ENCODE measurements around the gene GNPDA1. TPM values are rescaled to one million over a fixed set of nuclear protein-coding genes. Genes with fewer than 3 reads are reported as not detected.

The GNPDA1 gene
- polyA plus RNA-seq, 1 donor from 2014 or later: 28.9 TPM

DNA sequence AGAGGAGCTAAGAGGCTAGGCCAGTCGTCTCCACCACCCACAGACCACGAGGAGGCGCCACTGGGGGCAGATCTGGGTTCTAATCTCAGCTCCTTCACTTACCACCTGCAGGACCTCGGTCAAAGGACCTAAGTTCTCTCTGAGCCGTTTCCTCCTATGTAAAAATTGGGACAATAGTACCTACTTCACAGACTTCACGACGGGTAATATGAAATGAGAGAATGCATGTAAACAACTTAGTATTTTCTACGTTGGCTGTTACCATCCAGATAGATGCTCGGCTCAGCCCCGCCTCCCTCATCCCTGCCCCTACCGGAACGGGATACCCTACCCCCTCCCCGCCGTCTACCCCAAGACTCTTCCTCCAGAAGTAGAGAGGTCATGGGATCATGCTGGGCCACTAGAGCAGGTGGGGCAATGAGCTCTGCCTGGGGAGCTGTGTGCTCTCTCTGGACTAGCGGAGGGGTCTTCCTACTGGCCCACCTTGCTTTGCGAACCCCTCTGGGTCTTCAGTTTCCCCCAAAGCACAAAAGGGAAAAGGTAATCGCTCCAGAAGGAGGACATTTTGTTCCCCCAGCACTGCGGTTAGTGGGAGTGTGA, 541 bp downstream of the GNPDA1 start:
- Histone ChIP-seq H2AFZ (ENCODE audit: low read depth, low read length) (peak overlapping the region; percentile 33), H3K36me3 (ENCODE audit: insufficient read depth, low read length) (no peaks in the 10 kb centered on the region), H3K79me2 (replicated peaks; ENCODE audit: insufficient read depth, low read length) (no peaks in the 10 kb centered on the region), H3K4me2 (ENCODE audit: low read length) (no peak overlapping the region), H4K20me1 (ENCODE audit: insufficient read depth) (no peaks in the 10 kb centered on the region), H3K9ac (ENCODE audit: low read length) (peak overlapping the region; percentile 58), H3K9me3 (ENCODE audit: low read length) (no peaks in the 10 kb centered on the region), H3K27ac (ENCODE audit: low read length) (no peak overlapping the region), H3F3A (ENCODE audit: insufficient read depth, low read length, poor library complexity, severe bottlenecking) (no peaks in the 10 kb centered on the region), H3K27me3 (ENCODE audit: insufficient read depth, low read depth, low read length) (no peaks in the 10 kb centered on the region), H3K9me2 (ENCODE audit: insufficient read depth, low read length) (no peaks in the 10 kb centered on the region), H3K4me3 (ENCODE audit: low read length) (peak overlapping the region; percentile 68)
- no peak for TF ChIP-seq RAD21 (conservative IDR thresholded peaks at IDR 0.05)

DNA sequence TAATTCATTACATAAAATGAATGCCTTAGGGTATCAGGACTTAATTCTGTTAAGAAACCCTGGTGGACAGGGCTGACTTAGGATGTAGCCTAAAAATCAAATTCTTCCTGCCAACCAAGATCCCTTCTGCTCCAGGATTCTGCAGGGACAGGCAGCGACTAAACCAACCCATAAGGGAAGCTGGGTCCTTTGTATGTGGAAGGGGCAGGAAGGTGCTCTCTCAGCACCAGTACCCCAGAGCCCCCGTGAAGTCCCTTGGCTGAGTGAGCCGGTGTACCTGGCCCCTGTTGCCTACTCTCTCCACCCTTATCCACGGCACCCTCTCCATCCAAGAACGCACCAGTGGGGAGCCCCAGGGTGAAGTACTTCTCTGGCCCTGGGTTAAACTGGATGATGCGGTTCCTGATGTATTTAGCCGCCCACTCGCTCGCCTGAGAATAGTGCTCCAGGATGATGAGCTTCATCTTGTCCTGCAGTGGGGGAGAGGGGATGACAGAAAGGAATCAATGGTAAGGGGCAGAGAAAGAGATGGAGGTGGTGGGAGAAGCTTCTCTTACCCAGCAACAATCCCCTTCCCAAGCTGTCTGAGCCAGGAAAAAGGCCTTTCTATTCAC, 1.1 kb downstream of the GNPDA1 start:
- no peak overlapping the region for H3K4me2 ChIP-seq (ENCODE audit: low read length)
- no peaks in the 10 kb centered on the region for H3F3A ChIP-seq (ENCODE audit: insufficient read depth, low read length, poor library complexity, severe bottlenecking)

More for the DNA sequence above, 1.1 kb downstream of the GNPDA1 start:
- Histone ChIP-seq H3K27me3 (ENCODE audit: insufficient read depth, low read depth, low read length) (no peaks in the 10 kb centered on the region), H4K20me1 (ENCODE audit: insufficient read depth) (no peaks in the 10 kb centered on the region), H3K9ac (ENCODE audit: low read length) (no peak overlapping the region), H3K79me2 (replicated peaks; ENCODE audit: insufficient read depth, low read length) (no peaks in the 10 kb centered on the region), H3K27ac (ENCODE audit: low read length) (no peak overlapping the region), H3K4me3 (ENCODE audit: low read length) (peak overlapping the region; percentile 68), H2AFZ (ENCODE audit: low read depth, low read length) (no peak overlapping the region), H3K36me3 (ENCODE audit: insufficient read depth, low read length) (no peaks in the 10 kb centered on the region), H3K9me3 (ENCODE audit: low read length) (no peaks in the 10 kb centered on the region), H3K9me2 (ENCODE audit: insufficient read depth, low read length) (no peaks in the 10 kb centered on the region)
- TF ChIP-seq TAF1 (IDR thresholded peaks at IDR 0.05; ENCODE audit: low read depth): no peak
- TF ChIP-seq, protein P1, sequence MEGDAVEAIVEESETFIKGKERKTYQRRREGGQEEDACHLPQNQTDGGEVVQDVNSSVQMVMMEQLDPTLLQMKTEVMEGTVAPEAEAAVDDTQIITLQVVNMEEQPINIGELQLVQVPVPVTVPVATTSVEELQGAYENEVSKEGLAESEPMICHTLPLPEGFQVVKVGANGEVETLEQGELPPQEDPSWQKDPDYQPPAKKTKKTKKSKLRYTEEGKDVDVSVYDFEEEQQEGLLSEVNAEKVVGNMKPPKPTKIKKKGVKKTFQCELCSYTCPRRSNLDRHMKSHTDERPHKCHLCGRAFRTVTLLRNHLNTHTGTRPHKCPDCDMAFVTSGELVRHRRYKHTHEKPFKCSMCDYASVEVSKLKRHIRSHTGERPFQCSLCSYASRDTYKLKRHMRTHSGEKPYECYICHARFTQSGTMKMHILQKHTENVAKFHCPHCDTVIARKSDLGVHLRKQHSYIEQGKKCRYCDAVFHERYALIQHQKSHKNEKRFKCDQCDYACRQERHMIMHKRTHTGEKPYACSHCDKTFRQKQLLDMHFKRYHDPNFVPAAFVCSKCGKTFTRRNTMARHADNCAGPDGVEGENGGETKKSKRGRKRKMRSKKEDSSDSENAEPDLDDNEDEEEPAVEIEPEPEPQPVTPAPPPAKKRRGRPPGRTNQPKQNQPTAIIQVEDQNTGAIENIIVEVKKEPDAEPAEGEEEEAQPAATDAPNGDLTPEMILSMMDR (IDR thresholded peaks at IDR 0.05; ENCODE audit: poor library complexity, severe bottlenecking): no peak
- TF ChIP-seq SMC3 (conservative IDR thresholded peaks at IDR 0.05; ENCODE audit: poor library complexity): no peak
- TF ChIP-seq EZH2 (IDR thresholded peaks at IDR 0.05; ENCODE audit: borderline replicate concordance, insufficient read depth, low read length, poor library complexity, severe bottlenecking): no peak
- TF ChIP-seq, protein P2, sequence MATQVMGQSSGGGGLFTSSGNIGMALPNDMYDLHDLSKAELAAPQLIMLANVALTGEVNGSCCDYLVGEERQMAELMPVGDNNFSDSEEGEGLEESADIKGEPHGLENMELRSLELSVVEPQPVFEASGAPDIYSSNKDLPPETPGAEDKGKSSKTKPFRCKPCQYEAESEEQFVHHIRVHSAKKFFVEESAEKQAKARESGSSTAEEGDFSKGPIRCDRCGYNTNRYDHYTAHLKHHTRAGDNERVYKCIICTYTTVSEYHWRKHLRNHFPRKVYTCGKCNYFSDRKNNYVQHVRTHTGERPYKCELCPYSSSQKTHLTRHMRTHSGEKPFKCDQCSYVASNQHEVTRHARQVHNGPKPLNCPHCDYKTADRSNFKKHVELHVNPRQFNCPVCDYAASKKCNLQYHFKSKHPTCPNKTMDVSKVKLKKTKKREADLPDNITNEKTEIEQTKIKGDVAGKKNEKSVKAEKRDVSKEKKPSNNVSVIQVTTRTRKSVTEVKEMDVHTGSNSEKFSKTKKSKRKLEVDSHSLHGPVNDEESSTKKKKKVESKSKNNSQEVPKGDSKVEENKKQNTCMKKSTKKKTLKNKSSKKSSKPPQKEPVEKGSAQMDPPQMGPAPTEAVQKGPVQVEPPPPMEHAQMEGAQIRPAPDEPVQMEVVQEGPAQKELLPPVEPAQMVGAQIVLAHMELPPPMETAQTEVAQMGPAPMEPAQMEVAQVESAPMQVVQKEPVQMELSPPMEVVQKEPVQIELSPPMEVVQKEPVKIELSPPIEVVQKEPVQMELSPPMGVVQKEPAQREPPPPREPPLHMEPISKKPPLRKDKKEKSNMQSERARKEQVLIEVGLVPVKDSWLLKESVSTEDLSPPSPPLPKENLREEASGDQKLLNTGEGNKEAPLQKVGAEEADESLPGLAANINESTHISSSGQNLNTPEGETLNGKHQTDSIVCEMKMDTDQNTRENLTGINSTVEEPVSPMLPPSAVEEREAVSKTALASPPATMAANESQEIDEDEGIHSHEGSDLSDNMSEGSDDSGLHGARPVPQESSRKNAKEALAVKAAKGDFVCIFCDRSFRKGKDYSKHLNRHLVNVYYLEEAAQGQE (IDR thresholded peaks at IDR 0.05; ENCODE audit: borderline replicate concordance): no peak

Data from neural cell (in vitro differentiated cells).